Spleen (tissue), 7 donors: Measurements from ENCODE around the gene DPYSL4.

Source experiments
- CTCF ChIP-seq, 11 experiments: fragments of 200-600 bp in 7 of 11; fragments of 450-650 bp in 4 of 11; sonication (generic) in 4 of 11; IDR thresholded peaks in 8 of 11; conservative IDR thresholded peaks in 3 of 11; 1 replicate in 7 of 11; 2 replicates in 4 of 11; pipeline versions ENCODE4 v1.4.0 to v1.8.0; 2016 to 2021; ENCODE audit warnings: antibody characterized with exemption in 11 of 11, inconsistent platforms in 4 of 11, mild to moderate bottlenecking in 1 of 11
- POLR2A ChIP-seq, 3 donors: fragments of 450-650 bp; IDR thresholded peaks; one replicate each; pipeline ENCODE4 v1.5.1; 2017; ENCODE audit warnings: antibody characterized with exemption in 3 of 3, mild to moderate bottlenecking in 1 of 3
- POLR2AphosphoS5 ChIP-seq, 3 donors: sonication (generic); formaldehyde crosslinking; IDR thresholded peaks; one replicate each; pipeline ENCODE4 v1.5.1; 2017; ENCODE audit warnings: antibody characterized with exemption in 3 of 3
- donor health status: DM: no; HTN: no; CAD: no; lungs with moderate emphysema.
- donor health status: DM: no; HTN: no; CAD: no.
- donor health status: DM: no; HTN: no; CAD: no.

GRCh38 chr10:132174237-132174636, 12.5 kb upstream of the DPYSL4 start:
- TF ChIP-seq CTCF (IDR thresholded peaks at IDR 0.05 in 8 of 11, conservative IDR thresholded peaks at IDR 0.05 in 3 of 11): no peak
- no peak for TF ChIP-seq POLR2A (IDR thresholded peaks at IDR 0.05)
- TF ChIP-seq POLR2AphosphoS5 (IDR thresholded peaks at IDR 0.05): no peak
